LNCAP (cell line): Measurements from ENCODE around the gene DDIT4.

Experiments used
- CTCF ChIP-seq: fragments of 450-650 bp; IDR thresholded peaks from 2 replicates; pipeline ENCODE4 v1.5.1; 2017; ENCODE audit warnings: mild to moderate bottlenecking

DDIT4 gene

GRCh38 chr10:72306215-72306760 is 32.6 kb downstream of the DDIT4 start:
- TF ChIP-seq CTCF = no peak

DNA sequence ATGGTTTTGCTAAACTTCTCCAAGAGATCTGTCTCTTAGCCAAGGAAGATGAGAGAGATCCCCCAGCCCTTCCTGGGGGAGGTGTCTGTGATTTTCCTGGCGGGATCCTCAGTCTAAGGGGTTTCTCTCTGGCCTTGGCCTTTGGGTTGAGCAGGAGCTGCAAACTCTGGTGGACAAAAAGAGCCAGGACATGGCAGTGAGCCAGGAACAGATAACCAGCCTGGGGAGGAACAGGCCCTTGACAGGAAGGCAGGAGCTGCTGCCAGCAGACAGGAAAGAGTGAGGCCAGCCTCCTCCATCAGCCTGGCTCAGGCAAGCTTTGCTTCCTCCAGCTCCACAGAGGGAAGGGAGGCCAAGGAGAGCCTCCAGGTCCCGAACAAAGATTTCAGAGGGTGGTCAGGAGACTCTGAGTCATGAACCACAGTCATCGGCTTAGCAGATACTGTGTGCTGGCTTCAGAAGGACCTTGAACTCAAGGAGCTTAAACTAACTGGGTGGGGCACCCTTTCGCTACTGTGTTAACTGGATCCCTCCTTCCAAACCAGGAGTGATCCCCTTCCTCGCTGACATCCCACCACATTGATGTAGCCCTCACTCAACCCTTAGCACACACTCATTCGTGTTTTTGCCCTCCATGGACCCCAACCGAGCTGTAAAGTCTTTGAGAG is 34.7 kb downstream of the DDIT4 start:
- no peak for TF ChIP-seq CTCF

- TF ChIP-seq CTCF = no peak
Observed at GRCh38 chr10:72309290-72310240, 35.8 kb downstream of the DDIT4 start.

DNA sequence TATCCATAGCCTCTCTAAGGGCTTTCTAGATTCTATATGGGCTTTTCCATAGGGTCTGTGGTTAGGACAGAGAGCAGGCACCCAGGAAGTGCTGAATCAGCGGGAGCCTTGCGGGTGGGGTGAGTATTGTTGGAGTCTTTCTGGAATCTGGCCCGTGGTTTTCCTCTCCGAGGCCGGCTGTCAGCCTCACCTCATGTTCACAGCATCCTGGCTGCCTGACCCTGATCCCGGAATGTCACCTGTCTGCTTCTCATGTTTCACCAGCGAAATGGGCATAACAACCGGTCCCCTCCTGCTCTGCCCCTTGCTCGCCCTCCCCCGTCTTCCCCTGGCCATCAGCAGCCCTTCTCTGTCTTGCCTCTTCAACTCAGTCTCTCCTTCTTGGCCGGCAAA is 36.5 kb downstream of the DDIT4 start:
- TF ChIP-seq CTCF = no peak

GRCh38 chr10:72310636-72311035 is 36.9 kb downstream of the DDIT4 start:
- no peak for TF ChIP-seq CTCF

- no peak for TF ChIP-seq CTCF
Observed at GRCh38 chr10:72311667-72312066, 37.9 kb downstream of the DDIT4 start.

GRCh38 chr10:72312865-72313391 is 39.2 kb downstream of the DDIT4 start:
- TF ChIP-seq CTCF = no peak
